ENCODE data around the gene COMMD6. TPM values are rescaled to one million over a fixed set of nuclear protein-coding genes. Genes with fewer than 3 reads are reported as not detected.

The COMMD6 gene
- total and polyA plus RNA-seq, 2 experiments from 2014 or later = 34.9 to 339 TPM

DNA sequence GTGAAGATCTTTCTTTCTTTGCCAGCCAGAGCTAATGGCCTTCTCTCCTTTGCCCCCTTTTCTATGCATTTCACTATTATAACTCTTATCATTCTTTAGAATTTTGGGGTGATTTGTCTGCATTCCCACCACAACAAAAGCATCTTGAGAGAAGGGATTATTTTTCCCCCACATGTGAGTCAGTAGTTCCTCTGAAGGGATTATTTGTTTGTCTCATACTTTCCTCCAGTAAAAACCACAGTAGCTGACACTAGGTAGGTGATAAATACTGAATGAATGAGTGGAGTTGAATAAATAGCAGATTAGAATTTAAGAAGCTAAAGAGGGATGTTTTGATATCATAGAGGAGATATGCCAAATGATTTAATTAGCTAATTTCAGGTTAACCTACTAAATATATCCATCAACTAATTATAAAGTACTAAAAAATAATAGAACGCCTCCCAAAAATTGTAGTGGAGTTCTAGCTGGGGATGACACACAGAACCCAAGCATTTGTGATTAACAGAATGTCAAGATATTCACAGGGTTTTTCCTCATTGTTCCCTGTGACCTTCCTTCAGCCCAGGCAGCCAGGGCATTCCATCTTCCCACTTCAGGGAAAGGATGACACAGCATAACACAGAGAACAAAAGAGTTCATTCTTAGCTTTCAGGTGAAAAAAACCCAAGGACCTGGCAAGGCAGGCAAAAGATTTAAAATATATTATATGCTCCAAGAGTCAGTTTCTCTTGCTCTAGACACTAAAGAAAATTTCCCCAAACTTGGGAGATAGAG, 52.2 kb downstream of the COMMD6 start:
- Histone ChIP-seq H3K36me3 (ENCODE audit: insufficient read depth) (no peaks in the 10 kb centered on the region), H3K4me2 (no peak overlapping the region), H3K4me1 (ENCODE audit: insufficient read depth) (peaks cover 7% of the 10 kb centered on the region), H3F3A (replicated peaks; ENCODE audit: low read depth) (no peaks in the 10 kb centered on the region; the same call in 1 of the 2 replicates), H2AFZ (peak overlapping the region; percentile 56; the same call in 1 of the 2 replicates), H3K9me2 (ENCODE audit: insufficient read depth) (no peaks in the 10 kb centered on the region), H3K27me3 (ENCODE audit: insufficient read depth) (peaks cover 4% of the 10 kb centered on the region), H3K4me3 (no peak overlapping the region), H4K20me1 (replicated peaks; ENCODE audit: insufficient read depth) (no peaks in the 10 kb centered on the region), H3K79me2 (replicated peaks; ENCODE audit: insufficient read depth) (peaks cover 2% of the 10 kb centered on the region), H3K27ac (ENCODE audit: low read depth) (no peak overlapping the region)
- peaks cover 20% of the 10 kb centered on the region for H3K27me3 Mint-ChIP-seq (ENCODE audit: insufficient read depth, low read depth, poor library complexity)
- ATAC-seq = no peak
- H3K4me1 Mint-ChIP-seq = peaks cover 20% of the 10 kb centered on the region
- peak; percentile 51 for DNase-seq (ENCODE audit: low spot score)
- peak overlapping the region; percentile 93 for H3K27ac Mint-ChIP-seq
- peaks cover 3% of the 10 kb centered on the region; the same call in 1 of the 3 replicates for H3K36me3 Mint-ChIP-seq (ENCODE audit: low read depth)
- no peaks in the 10 kb centered on the region; the same call in 2 of the 3 replicates for H3K9me3 Mint-ChIP-seq
- TF ChIP-seq JUNB (IDR thresholded peaks at IDR 0.05; ENCODE audit: unreplicated experiment) = no peak
- TF ChIP-seq ZNF114 (CRISPR knock-in tag; IDR thresholded peaks at IDR 0.05) = no peak
- no peak for TF ChIP-seq STAT1 (IDR thresholded peaks at IDR 0.05; ENCODE audit: unreplicated experiment)
- no peak for TF ChIP-seq ZNF331 (CRISPR knock-in tag; IDR thresholded peaks at IDR 0.05; ENCODE audit: low read depth)
- TF ChIP-seq NANOG (IDR thresholded peaks at IDR 0.05; ENCODE audit: borderline replicate concordance) = no peak
- no peak for TF ChIP-seq ETS1 (IDR thresholded peaks at IDR 0.05)
- no peak for TF ChIP-seq CTCF (conservative IDR thresholded peaks at IDR 0.05; ENCODE audit: low read depth in 2 of 2)
- TF ChIP-seq POLR2AphosphoS5 (IDR thresholded peaks at IDR 0.05; ENCODE audit: low read depth) = no peak
- no peak for TF ChIP-seq ZNF462 (CRISPR knock-in tag; IDR thresholded peaks at IDR 0.05)
- TF ChIP-seq CREB1 (CRISPR knock-in tag; IDR thresholded peaks at IDR 0.05; ENCODE audit: low read depth) = no peak
- TF ChIP-seq, protein P1, sequence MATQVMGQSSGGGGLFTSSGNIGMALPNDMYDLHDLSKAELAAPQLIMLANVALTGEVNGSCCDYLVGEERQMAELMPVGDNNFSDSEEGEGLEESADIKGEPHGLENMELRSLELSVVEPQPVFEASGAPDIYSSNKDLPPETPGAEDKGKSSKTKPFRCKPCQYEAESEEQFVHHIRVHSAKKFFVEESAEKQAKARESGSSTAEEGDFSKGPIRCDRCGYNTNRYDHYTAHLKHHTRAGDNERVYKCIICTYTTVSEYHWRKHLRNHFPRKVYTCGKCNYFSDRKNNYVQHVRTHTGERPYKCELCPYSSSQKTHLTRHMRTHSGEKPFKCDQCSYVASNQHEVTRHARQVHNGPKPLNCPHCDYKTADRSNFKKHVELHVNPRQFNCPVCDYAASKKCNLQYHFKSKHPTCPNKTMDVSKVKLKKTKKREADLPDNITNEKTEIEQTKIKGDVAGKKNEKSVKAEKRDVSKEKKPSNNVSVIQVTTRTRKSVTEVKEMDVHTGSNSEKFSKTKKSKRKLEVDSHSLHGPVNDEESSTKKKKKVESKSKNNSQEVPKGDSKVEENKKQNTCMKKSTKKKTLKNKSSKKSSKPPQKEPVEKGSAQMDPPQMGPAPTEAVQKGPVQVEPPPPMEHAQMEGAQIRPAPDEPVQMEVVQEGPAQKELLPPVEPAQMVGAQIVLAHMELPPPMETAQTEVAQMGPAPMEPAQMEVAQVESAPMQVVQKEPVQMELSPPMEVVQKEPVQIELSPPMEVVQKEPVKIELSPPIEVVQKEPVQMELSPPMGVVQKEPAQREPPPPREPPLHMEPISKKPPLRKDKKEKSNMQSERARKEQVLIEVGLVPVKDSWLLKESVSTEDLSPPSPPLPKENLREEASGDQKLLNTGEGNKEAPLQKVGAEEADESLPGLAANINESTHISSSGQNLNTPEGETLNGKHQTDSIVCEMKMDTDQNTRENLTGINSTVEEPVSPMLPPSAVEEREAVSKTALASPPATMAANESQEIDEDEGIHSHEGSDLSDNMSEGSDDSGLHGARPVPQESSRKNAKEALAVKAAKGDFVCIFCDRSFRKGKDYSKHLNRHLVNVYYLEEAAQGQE (IDR thresholded peaks at IDR 0.05; ENCODE audit: unreplicated experiment) = no peak
- TF ChIP-seq EZH2 (IDR thresholded peaks at IDR 0.05; ENCODE audit: low read depth, unreplicated experiment) = no peak
- TF ChIP-seq EZH2phosphoT487 (IDR thresholded peaks at IDR 0.05; ENCODE audit: unreplicated experiment) = no peak
- no peak overlapping the region for H3K4me3 Mint-ChIP-seq
